Activated T-cell treated with anti-CD3 and anti-CD28 coated beads, Interleukin-2, amount 50 U/mL, for 48 hours (primary cell): Measurements from ENCODE around the gene C11orf68.
A peak's percentile ranks its signal among the peaks of the same experiment; 100 is the strongest.
"Not testable (repeated sequence)": the region's sequence is repeated elsewhere in the genome, so short reads cannot be mapped to it uniquely, and the experiment has no call there.

ENCODE experiments used
- DNase-seq, 2 experiments: peaks; one replicate each; pipeline ENCODE4 v3.0.0-alpha.2; 2020

The C11orf68 gene

DNA sequence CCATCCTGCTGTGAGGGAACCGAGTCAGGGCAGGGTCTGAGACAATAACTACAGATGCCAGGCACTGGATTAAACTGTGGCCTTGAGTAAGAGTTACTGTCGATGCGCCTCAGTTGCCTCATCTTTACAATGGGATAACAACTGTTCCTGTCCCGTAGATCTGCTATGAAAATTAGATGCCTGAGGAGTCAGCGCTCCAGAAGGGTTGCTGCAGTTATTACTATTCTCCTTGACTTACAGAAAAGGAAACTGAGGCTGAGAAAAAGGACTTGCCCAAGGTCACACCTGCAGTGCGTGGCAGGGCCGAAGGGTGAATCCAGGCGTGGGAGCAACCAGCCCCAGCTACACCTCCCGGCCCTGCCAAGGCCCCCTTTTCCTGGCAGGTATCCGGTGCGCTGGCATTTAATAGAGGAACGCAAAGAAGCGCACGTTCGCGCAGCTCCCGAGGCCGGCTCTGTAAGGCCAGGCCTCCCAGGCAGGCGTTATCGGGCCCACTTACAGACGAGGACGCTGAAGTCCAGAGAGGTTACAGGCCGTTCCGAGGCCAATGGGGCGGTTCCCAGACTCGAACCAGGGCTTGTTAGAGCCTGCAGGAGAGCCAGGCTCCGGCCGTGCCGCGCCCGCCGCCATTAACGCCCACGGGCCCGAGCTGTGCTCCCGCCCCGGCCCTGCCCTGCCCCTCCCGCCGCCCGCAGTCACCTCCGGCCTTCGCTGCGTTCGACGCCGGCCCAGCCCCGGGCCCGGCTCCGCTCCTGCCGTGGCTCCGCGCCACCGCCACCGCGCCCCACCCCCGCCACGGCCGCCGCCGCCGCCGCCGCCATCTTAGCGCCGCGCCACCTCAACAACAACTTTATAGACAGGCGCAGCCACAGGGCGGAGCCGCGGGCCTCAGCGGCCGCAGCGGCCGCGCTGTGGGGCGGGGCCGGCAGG, at the start of gene C11orf68:
Gene C11orf68, minus strand, starts transcription at position 852 of the 930 bp plus-strand sequence. Its CDS starts 31 bp downstream, at position 821.
- DNase-seq = no peak

DNA sequence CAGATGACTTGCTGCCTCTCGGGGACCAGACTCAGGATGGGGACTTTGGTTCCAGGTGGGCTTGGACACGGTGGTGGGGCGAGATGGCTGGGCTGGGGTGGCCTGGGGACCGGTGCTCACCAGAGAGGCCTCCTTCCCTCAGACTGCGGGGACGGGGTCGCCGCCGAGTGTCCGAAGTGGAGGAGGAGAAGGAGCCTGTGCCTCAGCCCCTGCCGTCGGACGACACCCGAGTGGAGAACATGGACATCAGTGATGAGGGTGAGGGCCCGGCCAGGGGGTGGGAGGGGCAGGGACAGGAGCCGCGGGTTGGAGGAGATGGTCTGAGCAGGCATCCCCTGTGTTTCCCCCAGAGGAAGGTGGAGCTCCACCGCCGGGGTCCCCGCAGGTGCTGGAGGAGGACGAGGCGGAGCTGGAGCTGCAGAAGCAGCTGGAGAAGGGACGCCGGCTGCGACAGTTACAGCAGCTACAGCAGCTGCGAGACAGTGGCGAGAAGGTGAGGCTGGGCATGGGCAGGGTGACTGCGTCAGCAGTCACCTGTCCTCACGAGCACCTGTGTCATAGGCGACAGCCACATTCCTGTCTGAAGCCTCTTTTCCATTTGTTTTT, 48.6 kb upstream of the C11orf68 start:
- no peak for DNase-seq

DNA sequence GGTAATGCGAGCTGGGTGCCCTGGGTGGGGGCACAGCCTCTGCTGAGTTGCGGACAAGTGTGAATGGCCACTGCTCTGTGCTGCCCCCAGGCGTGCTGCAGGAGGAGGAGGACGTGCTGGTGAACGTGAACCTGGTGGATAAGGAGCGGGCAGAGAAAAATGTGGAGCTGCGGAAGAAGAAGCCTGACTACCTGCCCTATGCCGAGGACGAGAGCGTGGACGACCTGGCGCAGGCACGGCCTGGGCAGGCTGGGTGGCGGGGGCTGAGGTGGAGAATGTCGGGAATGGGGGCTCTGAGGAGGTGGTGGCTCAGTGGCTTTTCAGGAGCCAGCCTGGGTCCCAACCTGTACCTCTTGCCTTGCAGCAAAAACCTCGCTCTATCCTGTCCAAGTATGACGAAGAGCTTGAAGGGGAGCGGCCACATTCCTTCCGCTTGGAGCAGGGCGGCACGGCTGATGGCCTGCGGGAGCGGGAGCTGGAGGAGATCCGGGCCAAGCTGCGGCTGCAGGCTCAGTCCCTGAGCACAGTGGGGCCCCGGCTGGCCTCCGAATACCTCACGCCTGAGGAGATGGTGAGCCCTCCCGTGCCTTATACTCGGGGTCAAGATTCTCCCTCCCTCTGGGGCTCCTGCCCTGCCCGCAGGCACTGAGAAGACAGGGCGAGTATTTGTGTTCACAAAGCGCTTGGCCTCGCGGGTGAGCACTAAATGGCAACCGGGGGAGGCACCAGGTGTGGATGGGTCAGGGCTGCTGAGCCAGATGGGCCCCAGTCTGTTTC, 47.3 kb upstream of the C11orf68 start:
- DNase-seq = no peak

DNA sequence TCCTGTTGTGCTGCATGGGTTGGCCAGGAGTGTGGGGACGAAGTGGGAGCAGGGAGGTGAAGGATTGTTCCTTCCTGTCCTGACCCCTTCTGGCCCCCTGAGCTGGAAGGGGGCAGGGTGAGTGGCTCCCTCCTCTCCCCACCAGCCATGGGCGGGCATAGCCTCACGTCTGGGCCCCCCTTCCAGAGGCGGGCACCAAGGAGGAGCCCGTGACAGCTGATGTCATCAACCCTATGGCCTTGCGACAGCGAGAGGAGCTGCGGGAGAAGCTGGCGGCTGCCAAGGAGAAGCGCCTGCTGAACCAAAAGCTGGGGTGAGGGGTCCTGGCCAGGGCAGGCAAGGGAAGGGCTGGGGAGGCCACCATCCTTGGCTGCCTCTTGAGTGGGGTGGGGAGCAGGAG, 46.0 kb upstream of the C11orf68 start:
- no peak for DNase-seq

DNA sequence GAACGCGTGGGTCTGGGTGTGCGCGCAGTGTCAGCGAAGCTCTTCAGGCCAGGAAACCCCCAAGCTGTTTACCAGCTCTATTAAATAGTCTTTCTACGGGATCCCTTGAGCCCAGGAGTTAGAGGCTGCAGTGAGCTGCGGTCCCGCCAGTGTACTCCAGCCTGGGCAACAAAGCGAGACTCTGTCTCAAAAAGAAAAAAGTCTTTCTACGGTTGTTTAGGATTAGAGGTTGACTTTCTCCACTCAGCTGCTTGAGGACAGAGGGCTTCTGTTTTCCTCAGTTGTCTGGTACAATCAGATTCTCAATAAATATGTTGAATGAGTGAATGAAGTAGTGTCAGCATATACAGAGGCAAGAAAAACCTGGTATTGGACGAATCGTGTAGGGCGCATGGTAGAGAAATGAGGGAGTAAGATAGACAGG, 43.3 kb upstream of the C11orf68 start:
- DNase-seq = no peak

DNA sequence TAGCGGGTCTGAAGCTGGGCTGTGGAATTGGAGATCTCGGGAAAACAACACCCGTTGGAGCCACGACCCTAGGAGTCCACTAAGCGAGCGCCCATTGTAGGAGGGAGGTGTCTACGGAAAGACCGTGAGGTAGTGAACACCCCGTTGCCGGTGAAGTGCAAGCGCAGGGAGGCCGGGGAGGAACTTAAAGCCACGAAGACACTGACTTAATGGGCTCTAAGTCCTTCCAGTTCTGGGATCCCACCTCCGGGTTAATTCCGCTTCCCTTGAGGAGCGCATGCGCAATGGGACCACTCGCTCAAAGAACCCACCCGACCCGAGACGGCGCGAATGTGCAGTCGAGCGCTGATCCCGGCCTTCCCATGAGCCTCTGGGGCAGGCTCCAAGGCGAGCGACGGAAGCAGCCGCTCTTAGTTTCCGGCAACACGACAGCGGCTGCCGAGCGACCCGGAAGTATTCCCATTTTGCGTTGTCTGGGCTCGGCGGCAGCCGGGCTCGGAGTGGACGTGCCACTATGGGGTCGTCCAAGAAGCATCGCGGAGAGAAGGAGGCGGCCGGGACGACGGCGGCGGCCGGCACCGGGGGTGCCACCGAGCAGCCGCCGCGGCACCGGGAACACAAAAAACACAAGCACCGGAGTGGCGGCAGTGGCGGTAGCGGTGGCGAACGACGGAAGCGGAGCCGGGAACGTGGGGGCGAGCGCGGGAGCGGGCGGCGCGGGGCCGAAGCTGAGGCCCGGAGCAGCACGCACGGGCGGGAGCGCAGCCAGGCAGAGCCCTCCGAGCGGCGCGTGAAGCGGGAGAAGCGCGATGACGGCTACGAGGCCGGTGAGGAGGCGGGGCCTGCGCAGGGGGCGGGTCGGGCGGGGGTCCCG, 42.6 kb upstream of the C11orf68 start, which contains the start of gene SART1:
Gene SART1, plus strand, starts transcription at position 468 of the 874 bp plus-strand sequence. Its CDS starts 47 bp downstream, at position 515.
- DNase-seq = peak; percentile 96 to 97

DNA sequence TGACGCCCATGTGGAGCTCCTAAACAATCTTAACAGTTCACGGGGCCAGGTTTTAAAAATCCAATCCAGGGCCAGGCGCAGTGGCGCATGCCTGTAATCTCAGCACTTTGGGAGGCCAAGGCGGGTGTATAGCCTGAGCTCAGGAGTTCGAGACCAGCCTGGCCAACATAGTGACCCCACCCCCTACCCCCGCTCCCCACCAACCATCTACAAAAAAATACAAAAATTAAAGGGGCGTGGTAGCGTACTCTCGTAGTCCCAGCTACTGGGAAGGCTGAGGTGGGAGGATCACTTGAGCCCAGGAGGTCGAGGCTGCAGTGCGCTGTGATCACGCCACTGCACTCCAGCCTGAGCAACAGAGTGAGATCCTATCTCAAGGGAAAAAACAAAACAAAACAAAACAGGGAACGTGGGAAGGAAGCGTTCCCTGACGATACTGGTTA, 42.0 kb upstream of the C11orf68 start:
- DNase-seq = no peak

DNA sequence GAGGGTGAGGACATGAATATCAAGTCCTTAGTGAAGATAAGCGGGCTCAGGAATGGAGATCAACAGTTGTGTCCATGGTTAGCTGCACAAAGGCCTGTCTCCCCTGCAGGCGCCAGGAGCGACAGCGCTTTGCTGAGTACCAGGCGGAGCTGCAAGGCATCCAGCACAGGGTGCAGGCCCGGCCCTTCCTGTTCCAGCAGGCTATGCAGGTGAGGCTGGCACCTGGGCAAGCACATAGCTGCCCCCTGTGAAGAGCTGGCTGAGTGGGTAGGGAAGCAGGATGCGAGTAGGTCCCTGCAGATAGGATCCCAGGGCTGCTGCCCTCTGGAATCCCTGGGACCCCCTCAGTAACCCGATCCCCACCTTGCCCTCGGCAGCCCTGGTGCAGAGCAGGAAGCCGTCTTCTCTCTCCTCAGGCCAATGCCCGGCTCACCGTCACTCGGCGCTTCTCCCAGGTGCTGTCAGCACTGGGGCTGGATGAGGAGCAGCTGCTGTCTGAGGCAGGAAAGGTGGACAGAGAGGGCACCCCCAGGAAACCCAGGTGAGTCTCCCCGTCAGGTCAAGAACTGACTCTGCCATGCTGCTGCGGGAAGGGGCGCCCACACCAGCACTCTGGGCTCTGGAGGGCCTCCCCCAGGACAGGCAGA, 40.0 kb upstream of the C11orf68 start:
- no peak for DNase-seq

DNA sequence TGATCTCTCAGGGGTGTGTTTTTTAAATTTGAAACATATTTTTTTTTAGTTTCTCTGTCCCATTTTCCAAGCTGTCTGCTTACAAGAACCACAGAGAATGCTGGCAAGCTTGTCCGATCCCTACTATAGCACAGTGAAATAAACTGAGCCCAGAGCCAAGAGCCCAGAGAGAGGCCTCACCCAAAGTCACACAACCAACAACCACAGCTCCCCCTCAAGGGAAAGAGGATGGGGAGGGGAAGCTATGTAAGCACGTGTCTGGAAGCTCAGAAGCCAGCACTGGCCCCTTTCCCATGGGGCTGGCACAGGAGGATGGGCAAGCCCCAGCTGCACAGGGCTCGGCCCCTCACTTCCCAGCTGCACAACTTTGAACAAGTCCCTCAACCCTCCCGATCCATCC, 39.4 kb upstream of the C11orf68 start:
- DNase-seq = no peak

DNA sequence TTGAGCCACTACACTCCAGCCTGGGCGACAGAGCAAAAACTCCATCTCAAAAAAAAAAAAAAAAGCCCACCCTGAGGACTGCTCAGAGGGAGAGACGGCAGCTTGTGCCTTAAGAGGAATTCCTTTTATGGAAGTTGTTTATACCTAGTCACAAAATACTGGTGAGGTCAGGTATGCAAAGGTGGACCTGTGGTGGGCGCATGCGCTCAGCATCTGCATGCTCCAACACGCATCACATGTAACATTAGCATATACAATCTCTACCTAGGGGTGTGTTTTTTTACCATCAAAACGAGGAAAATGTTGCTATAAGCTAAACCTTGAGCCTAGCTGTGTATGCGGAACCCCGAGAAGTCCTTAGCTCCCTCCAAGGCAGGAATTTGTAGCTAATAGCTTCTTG, 35.9 kb upstream of the C11orf68 start:
- DNase-seq = no peak

DNA sequence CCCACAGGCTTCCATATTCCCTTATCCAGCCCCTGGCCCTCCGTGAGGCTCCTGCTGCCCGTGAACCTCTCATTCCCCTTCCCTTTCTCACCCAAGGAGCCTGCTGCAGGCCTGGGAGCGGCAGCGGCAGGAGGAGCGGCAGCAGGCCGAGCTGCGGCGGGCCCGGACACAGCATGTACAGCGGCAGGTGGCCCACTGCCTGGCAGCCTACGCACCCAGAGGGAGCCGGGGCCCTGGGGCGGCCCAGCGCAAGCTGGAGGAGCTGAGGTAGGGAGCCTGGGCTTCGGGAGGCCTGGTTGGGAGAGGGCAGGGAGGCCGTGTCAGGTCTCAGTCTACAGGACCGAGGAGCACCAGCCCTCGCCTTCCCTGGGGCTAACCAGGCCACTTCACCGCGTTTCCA, 34.6 kb upstream of the C11orf68 start:
- DNase-seq = no peak

DNA sequence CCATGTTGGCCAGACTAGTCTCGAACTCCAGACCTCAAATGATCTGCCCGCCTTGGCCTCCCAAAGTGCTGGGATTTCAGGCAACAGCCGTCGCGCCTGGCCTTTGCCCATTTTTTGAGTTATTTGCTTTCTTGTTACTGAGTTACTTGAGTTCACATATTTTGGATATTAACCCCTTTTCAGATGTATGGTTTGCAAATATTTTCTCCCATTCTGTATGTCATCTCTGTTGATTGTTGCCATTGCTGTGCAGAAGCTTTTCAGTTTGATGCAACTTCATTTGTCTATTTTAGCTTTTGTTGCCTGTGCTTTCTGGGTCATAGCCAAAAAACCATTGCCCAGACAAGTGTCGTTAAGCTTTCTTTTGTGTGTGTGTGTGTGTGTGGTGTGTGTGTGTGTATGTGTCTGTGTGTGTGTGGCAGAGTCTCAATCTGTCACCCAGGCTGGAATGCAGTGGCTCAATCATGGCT, 33.2 kb upstream of the C11orf68 start:
- DNase-seq = no peak

DNA sequence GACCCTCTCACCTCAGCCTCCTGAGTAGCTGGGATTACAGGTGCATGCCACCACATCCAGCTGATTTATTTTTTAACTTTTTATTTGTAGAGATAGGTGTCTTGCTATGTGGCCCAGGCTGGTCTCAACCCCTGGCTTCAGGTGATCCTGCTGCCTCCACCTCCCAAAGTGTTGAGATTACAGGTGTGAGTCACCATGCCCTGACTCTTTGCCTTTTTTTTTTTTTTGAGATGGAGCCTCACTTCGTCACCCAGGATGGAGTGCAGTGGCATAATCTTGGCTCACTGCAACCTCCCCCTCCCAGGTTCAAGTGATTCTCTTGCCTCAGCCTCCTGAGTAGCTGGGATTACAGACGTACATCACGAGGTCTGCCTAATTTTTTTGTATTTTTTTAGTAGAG, 32.8 kb upstream of the C11orf68 start:
- not testable (repeated sequence) for DNase-seq

DNA sequence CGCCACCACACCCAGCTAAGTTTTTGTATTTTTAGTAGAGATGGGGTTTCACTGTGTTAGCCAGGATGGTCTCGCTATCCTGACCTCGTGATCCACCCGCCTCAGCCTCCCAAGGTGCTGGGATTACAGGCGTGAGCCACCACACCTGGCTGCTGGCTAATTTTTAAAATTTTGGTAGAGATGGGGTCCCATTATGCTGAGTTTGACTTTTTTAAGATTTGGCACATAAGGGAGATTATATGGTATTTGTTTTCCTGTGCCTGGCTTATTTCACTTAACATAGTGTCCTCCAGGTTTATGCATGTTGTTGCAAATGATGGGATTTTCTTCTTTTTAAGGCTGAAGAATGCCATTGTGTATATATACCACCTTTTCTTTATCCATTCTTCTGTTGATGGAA, 31.8 kb upstream of the C11orf68 start:
- DNase-seq = not testable (repeated sequence)

DNA sequence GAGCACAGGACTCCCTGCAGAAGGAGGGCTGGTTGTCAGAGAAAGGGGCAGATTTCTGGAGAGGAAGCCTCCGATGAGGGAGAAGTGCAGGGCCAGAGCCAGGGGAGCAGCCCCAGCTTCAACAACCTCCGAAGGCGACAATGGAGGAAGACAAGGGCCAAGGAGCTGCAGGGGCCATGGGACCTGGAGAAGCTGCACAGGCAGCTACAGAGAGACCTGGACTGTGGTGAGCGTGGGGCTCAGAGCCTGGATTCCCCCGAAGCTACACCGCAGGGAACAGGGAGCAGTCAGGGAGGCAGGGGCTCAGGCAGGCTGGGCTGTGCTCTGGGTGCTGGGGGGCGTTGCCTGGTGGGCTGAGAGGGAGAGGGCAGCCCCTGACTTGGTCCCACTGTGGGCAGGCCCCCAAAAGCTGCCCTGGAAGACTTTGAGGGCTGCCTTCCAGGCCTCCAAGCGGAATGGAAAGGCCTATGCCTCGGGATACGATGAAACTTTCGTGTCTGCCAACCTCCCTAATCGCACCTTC, 28.8 kb upstream of the C11orf68 start:
- no peak for DNase-seq

DNA sequence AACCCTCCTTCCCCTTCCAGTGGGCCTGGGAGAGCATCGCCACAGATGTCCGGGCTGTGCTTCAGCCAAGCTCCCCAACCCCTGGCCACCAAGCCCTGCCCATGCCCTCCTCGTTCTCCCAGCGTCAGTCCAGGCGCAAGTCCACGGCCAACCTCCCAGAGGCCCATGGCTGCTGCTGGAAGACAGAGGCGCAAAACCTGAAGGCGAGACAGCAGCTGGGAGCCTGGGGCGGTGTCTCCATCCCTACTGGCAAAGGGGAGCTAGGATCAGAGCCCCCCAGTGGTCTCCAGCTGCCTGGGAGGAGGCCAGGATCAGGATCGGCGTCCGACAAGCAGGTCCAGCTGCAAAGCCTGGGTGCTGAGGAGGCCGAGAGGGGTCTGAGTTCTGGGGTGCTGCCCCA, 28.3 kb upstream of the C11orf68 start:
- DNase-seq = no peak

DNA sequence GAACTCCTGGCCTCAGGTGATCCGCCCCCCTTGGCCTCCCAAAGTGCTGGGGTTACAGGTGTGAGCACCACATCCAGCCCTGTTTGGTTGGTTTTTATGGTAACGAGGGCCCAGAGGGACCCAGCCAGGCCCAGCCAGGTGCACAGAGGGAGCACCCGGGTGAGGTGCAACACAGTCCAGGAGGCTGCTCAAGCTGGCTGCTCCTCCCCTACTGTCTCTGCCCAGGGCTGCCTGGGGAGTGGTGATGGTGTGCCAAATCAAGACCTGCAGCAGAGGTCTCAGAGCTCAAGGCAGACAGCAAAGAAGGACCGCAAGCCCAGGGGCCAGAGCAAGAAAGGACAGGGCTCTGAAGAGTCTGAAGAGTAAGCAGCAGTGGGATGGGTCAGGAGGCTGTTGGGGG, 27.8 kb upstream of the C11orf68 start:
- DNase-seq = no peak

DNA sequence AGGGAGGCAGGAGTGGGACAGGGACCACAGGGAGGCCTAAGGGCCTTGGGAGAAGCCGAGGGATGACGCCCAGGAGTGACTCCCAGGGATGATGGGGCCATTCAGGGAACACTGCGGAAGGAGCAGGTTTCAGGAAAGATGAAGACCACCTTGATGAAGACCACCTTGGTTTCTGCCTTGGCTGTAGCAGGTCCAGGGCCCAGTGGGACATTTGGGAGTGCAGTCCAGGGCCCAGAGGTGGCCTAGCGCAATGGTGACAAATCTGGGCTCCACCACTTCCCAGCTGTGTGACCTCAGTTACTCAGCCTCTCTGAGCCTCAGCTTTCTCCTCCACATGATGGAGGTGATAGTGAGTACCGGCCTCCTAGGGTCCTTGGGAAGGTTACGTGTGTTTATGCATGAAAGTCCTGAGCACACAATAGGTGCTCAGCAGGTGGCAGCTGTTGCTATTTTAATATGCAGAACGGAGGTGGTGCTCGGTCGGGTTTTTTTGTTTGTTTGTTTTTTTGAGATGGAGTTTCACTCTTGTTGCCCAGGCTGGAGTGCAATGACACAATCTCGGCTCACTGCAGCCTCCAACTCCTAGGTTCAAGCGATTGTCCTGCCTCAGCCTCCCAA, 27.2 kb upstream of the C11orf68 start:
- DNase-seq = no peak

DNA sequence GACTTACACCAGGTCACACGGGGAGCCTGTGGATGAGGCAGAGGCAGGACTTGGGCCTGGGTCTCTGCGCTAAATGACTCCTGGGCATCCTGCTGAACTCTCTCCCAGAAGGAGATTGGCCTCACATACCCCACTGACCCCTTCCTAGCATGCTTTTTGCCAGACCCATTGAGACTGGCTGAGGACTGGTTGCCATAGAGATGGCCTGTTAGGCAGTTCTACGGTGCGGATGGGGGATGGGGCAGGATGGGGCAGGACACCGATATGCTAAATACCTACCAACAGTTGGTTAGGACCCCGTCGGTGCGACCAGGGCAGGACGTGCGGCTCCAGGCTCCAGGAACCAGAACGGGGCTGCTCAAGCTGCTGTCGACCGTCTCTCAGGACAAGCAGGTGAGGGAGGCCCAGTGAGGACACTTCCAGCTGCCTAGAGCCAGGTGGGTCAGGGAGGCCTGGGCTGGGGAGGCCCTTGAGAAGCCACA, 26.6 kb upstream of the C11orf68 start, which contains the start of gene TSGA10IP:
Gene TSGA10IP, plus strand, starts transcription at position 51 of the 482 bp plus-strand sequence. Its CDS starts 196 bp downstream, at position 247.
- no peak for DNase-seq

DNA sequence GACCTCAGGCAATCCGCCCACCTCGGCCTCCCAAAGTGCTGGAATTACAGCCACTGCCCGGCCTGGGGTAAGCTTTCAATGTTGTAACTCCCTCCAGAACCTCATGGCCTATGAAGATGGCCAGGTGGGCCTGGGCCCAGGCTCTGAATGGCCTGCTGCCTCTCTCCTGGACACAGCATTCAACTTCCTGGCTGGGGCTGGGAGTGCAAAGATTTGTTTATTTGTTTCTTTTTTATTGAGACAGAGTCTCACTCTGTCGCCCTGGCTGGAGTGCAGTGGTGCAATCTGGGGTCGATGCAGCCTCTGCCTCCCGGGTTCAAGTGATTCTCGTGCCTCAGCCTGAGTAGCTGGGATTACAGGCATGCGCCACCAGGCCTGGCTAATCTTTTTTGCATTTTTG, 25.9 kb upstream of the C11orf68 start:
- DNase-seq = no peak

DNA sequence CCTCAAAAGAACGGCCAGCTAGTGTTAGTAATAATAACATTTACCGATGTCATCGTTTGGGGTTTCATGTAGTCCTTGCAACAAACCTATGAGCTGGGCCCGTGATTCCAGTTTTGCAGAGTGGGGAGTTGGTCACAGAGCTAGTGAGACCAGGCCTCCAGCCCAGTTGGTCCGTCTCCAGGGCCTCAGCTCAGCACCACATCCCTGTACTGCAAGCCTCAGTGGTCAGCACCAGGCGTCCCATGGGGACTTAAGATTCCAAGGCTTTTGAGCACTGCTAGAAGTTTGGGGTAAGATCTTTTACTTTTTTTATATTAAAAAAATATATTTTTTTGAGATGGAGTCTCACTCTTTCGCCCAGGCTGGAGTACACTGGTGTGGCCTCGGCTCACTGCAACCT, 25.3 kb upstream of the C11orf68 start:
- DNase-seq = no peak
